ENCODE measurements around the gene KLHDC4. TPM values are rescaled to one million over a fixed set of nuclear protein-coding genes. Genes with fewer than 3 reads are reported as not detected.
"Not testable (repeated sequence)": the region's sequence is repeated elsewhere in the genome, so short reads cannot be mapped to it uniquely, and the experiment has no call there.

Gene KLHDC4
- total RNA-seq, 1 experiment from 2014 or later, result 25.9 TPM

DNA sequence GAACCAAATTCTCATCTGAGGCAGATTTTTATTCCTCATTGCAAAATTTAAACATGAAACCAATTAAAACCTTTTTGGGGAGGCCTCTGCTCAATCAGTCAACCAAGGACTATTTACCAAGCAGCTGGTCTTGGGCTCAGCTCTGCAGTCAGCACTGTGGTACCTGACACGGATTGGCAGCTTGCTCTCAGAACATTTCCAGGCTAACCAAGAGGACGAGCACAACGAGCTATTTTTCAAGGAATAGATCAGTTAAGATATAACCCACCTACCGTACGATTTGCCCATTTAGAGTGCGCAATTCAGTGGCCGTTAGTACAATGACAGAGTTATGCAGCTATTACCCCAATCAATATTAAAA lies 26.4 kb upstream of the KLHDC4 start:
- Histone ChIP-seq H3K36me3 (no peaks in the 10 kb centered on the region), H3K4me1 (peaks cover 32% of the 10 kb centered on the region), H3K4me3 (no peak overlapping the region), H3K27me3 (no peaks in the 10 kb centered on the region), H3K27ac (no peak overlapping the region), H3K9me3 (replicated peaks) (no peaks in the 10 kb centered on the region)
- no peak for DNase-seq

DNA sequence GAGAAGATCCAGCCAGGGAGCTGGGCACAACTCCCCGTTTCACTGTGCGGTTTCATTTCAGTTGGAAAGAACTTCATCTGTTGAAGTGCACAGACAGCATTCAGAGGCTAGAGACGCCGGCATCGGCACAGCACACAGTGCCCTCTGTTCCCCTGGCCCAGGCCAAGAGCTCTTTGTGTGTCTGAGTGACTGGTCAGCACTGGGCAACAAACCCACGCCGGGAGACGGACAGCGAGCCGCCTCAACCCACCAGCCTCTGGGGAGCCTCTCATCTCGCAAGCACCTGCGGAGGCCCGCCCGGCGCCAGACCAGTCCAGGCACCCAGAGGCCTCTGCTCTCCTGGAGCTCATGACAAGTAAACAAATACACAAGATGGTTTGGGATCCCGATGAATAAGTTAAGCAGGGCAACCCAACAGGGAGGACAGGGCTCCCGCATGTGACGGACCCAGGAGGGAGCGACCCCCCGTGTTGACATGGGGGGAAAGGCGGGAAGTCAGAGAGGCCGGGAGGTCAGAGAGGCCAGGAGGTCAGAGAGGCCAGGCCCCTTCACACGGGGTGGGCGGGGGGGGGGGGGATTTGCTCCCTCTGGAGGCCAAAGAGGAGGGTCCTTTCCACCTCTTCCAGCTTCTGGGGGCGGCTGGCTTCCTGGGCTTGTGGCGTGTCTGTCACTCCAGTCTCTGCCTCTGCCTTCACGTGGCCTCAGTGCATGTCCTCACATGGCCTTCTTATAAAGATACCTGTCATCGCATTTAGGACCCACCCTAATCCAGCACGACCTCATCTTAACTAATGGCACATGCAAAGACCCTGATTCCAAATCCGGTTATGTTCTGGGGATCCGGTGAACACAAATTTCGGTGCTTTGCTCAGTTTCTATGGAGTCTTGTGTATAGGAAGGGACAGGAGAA lies 25.8 kb upstream of the KLHDC4 start:
- no peak for DNase-seq
- Histone ChIP-seq H3K4me3 (no peak overlapping the region), H3K36me3 (no peaks in the 10 kb centered on the region), H3K4me1 (peaks cover 32% of the 10 kb centered on the region), H3K27me3 (no peaks in the 10 kb centered on the region), H3K9me3 (replicated peaks) (no peaks in the 10 kb centered on the region), H3K27ac (no peak overlapping the region)

DNA sequence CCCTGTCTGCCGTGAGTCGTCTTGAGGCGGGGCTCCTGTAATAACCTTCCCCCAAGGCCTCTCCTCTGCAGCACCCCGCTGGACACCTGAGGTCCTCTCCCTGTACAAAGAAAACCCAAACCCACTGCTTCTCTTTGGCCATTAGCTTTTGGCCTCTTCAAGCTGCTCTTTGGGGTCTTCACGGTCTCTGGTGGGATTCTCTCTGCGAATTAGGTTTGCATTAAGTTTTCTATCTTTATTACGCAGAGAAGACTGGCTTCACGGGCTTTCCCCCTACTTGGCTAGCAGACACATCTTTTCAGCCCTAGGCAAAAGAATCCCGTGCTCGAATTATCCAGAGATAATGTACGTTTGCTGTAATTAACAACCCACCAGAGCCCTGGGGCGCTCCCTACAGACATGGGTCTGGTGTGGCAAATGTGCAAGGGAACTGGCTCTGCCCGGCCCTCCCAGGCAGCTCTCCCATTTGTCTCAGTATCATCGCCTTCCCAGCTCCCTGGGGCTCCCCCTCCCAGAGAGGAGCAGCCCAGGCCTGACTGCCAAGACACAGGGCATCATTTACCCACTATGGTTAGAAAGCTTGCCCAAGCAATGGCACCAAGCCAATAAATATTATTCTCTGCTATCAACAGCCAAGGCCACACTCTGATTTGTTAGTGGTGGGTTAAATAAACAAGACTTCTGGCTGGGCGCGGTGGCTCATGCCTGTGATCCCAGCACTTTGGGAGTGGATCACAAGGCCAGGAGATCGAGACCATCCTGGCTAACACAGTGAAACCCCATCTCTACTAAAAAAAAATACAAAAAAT lies 24.7 kb upstream of the KLHDC4 start:
- Histone ChIP-seq H3K4me3 (peak overlapping the region; percentile 7; the same call in 1 of the 2 replicates), H3K27ac (peak overlapping the region; percentile 48), H3K27me3 (no peaks in the 10 kb centered on the region), H3K4me1 (peaks cover 32% of the 10 kb centered on the region), H3K36me3 (no peaks in the 10 kb centered on the region), H3K9me3 (replicated peaks) (no peaks in the 10 kb centered on the region)
- peak; percentile 66 to 67 for DNase-seq

DNA sequence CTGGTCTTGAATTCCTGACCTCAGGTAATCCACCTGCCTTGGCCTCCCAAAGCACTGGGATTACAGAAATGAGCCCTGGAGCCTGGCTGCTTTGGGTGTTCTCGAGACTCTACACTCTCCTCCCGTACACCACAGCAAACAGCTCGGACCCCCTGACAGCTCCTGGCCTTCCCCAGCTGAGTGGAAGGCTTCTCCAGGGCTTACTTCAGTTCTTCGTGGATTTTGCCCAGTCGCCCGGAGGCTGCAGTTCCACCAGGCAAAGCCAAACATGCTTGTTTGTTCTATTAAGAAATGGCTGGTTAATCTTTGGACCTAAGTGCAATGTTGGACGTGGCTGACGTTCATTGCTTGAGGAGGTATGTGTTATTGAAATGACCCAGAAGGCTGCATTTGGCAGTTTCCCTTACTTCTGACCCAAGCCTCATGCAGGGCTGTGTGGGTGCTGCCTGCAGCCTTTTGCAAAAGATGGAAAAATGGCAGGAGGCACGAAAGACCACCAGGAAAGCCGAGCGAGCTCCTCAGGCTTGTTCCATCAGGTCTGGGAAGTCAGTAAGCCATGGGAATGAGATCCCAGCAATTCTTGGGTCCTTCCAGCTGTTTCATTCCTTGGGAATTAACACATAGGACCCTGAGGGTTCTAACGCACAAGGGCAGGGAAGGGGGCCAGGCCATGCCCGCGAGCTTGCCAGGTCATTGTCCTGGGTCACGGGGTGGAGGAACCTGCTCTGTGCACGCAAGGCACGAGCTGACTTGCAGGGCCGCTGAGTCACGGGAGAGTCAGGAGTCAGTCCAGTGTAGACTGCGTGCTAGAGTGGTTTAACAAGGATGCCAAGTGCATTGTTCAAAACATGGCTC lies 23.9 kb upstream of the KLHDC4 start:
- Histone ChIP-seq H3K36me3 (no peaks in the 10 kb centered on the region), H3K4me1 (peaks cover 37% of the 10 kb centered on the region), H3K27me3 (no peaks in the 10 kb centered on the region), H3K9me3 (replicated peaks) (no peaks in the 10 kb centered on the region), H3K27ac (peak overlapping the region; percentile 48), H3K4me3 (peak overlapping the region; percentile 7; the same call in 1 of the 2 replicates)
- peak; percentile 43 to 50 for DNase-seq

DNA sequence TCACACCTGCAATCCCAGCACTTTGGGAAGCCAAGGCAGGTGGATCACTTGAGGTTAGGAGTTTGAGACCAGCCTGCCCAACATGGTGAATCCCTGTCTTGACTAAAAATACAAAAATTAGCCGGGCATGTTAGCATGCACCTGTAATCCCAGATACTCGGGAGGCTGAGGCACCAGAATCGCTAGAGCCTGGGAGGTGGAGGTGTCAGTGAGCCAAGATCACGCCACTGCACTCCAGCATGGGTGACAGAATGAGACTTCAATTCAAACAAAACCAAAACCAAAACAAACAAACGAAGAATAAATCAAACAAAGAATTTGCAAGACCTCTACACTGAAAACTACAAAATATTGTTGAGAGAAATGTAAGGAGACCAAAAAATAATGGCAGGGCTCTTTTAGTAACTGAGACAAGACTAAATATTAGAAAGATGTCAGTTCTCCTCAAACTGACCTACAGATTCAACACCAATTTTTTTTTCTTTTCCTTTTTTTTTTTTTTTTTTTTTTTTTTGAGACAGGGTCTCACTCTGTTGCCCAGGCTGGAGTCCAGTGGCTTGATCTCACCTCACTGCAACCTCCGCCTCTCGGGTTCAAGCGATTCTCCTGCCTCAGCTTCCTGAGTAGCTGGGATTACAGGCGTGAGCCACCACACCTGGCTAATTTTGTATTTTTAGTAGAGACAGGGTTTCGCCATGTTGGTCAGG lies 23.1 kb upstream of the KLHDC4 start:
- H3K4me3 ChIP-seq; H3K27me3 ChIP-seq; H3K36me3 ChIP-seq; H3K9me3 ChIP-seq (replicated peaks); DNase-seq; H3K27ac ChIP-seq: not testable (repeated sequence)
- peaks cover 30% of the 10 kb centered on the region for H3K4me1 ChIP-seq

DNA sequence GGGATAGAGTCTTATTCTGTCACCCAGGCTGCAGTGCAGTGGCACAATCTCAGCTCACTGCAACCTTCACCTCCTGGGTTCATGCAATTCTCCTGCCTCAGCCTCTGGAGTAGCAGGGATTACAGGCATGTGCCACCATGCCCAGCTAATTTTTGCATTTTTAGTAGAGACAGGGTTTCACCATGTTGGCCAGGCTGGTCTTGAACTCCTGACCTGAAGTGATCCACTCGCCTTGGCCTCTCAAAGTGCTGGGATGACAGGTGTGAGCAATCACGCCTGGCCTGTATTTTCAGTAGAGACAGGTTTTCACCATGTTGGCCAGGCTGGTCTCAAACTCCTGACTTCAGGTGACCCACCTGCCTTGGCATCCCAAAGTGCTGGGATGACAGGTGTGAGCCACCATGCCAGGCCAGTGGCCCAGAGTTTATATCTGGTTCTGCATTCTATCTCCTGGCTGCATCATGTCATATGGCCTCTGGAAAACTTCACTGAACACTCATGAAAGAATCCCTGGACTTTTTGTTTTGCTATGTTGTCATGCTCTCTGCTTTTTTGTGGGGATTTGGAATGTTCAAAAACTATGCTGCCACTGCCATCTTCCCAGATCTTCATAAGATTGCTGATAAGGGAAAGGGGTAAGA lies 21.8 kb upstream of the KLHDC4 start:
- H3K4me1 ChIP-seq, result peaks cover 25% of the 10 kb centered on the region
- H3K36me3 ChIP-seq; H3K4me3 ChIP-seq; DNase-seq; H3K27me3 ChIP-seq; H3K27ac ChIP-seq; H3K9me3 ChIP-seq (replicated peaks): not testable (repeated sequence)

DNA sequence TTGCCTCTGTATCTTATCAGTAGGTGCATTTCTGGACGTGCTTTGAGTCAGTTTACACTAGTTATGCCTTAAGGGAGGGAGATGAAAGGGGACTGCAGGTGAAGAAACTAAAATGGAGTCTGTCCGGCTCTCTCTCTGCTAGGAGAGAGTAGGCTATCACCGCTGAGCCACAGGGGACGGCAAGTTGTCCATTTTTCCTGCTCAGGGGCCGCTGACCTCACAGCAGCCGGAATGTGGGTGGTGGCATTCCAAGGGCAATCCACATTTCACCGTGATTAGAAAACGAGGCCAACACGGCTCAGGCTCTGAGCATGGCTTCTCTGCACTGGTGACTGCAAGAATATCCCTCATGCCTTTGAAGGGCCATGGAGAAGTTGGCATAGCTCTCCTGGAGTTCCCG lies 19.0 kb upstream of the KLHDC4 start:
- Histone ChIP-seq H3K4me3 (no peak overlapping the region), H3K4me1 (peaks cover 12% of the 10 kb centered on the region), H3K36me3 (no peaks in the 10 kb centered on the region), H3K9me3 (replicated peaks) (no peaks in the 10 kb centered on the region), H3K27me3 (no peaks in the 10 kb centered on the region), H3K27ac (no peak overlapping the region)
- peak in 1 of 2 experiments; percentile 28 for DNase-seq

DNA sequence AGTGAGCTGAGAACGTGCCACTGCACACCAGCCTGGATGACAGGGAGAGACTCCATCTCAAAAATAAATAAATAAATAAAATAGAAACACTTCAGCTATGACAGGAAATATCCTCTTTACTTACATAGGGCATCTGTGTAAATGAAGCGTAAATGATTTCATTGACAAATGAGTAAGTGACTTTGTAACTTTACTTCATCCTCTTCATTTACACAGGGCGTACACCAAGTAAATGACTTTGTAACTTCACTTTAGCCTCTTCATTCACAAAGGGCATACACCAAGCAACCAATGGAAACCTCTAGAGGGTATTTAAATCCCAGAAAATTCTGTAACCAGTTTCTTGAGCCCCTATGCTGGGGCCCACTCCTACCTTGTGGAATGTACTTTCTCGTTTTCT lies 16.2 kb upstream of the KLHDC4 start:
- DNase-seq, result no peak
- no peaks in the 10 kb centered on the region for H3K36me3 ChIP-seq
- no peak overlapping the region for H3K4me3 ChIP-seq
- H3K27ac ChIP-seq, result no peak overlapping the region
- H3K4me1 ChIP-seq, result peaks cover 13% of the 10 kb centered on the region
- H3K27me3 ChIP-seq, result no peaks in the 10 kb centered on the region
- no peaks in the 10 kb centered on the region for H3K9me3 ChIP-seq (replicated peaks)

DNA sequence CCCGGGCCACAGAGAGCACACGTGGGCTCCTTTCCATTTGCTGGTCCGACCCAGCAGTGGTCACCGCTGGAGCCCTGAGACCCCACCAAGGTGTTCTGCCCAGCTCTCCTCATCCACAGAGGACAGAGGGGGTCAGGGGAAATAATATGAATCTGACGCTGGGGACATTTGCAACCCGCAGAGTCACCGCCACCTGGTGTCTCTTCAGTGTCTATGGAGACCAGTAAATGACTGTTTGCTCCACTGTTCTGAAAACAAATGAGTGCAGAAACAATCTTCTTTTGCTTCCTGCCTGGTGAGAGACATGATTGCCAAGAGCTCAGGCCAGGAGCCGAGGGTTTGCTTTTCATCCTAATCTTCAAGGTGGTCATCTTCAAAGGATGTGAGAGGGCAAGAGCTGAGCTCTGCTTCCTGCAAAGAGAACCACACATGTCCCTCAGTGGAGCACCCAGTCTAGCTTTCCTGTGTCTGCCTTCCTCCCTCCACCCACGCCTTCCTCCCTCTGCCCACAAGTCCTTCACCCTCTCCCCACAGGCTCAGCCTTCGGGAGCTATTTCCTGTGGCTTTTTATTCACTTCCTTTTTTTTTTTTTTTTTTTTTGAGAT lies 14.7 kb upstream of the KLHDC4 start:
- Histone ChIP-seq H3K27ac (no peak overlapping the region), H3K4me1 (peaks cover 13% of the 10 kb centered on the region)
- no peak for DNase-seq

DNA sequence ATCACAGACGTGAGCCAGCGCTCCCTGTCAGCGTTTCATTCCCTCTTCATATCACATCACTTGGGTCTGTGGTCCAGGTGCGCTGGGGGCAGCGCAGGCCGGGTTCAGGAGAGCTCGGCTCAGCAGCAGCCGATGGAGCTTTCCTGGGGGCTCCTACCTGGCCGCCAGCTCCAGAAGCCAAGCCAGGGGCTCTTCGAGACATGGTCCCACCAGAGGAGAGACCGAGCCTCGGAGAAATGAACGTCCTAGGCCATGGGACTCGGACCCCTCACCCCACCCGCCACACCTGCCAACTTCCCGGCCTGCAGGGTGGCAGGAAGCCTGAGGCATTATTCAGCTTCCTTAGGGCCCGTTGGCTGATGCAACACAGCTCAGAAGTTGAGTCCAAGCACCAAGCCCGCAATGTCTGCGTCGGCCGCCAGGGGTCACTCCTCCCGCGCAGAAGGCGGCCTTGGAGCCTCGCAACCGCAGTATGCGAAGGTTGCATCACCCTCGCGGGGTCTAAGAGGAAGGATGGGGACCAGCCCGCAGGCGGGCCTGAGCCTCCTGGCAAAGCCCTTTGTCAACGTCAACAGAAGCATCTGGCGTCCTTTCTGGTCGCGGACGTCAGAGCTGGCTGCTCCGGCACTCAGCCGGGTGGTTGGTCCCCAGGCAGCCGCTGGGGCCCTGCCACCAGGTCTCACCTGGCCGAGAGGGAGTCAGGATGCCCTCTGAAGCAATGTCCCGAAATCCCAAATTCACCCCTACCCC lies 13.2 kb upstream of the KLHDC4 start:
- Histone ChIP-seq H3K27me3 (no peaks in the 10 kb centered on the region), H3K9me3 (replicated peaks) (no peaks in the 10 kb centered on the region), H3K27ac (peak overlapping the region; percentile 45), H3K36me3 (no peaks in the 10 kb centered on the region), H3K4me1 (peaks cover 7% of the 10 kb centered on the region), H3K4me3 (no peak overlapping the region)
- peak; percentile 93 for DNase-seq

More for the DNA sequence above, 14.7 kb upstream of the KLHDC4 start:
- Histone ChIP-seq H3K27me3 (no peaks in the 10 kb centered on the region), H3K36me3 (no peaks in the 10 kb centered on the region), H3K4me3 (no peak overlapping the region), H3K9me3 (replicated peaks) (no peaks in the 10 kb centered on the region)

DNA sequence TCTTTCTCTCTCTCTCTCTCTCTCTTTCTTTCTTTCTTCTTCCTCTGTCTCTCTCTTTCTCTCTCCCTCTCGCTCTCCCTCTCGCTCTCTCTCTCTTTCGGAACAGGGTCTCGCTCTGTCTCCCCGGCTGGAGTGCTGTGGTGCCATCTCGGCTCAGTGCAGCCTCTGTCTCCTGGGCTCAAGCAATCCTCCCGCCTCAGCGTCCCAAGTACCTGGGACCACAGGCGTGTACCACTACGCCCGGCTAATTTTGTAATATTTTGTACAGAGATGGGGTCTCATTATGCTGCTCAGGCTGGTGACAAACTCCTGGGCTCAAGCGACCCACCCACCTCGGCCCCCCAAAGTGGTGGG lies 12.7 kb upstream of the KLHDC4 start:
- Histone ChIP-seq H3K9me3 (replicated peaks) (no peaks in the 10 kb centered on the region), H3K4me1 (peaks cover 7% of the 10 kb centered on the region), H3K36me3 (no peaks in the 10 kb centered on the region), H3K27ac (peak overlapping the region; percentile 45), H3K27me3 (no peaks in the 10 kb centered on the region), H3K4me3 (no peak overlapping the region)
- no peak for DNase-seq

DNA sequence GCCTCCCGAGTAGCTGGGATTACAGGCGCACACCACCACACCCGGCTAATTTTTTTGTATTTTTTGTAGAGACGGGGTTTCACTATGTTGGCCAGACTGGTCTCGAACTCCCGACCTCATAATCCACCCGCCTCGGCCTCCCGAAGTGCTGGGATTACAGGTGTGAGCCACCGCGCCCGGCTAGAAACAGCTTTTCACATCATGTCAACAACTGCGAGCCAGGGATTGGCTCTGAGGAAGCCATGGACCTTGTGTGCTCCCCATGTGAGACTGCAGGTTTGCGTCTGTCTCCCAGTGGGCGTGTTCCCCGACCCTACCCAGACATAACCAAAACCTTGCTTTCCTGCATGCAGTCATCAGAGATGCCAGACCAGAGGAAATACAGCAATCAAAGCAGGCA lies 8.1 kb upstream of the KLHDC4 start:
- H3K27me3 ChIP-seq; DNase-seq; H3K4me1 ChIP-seq; H3K4me3 ChIP-seq; H3K9me3 ChIP-seq (replicated peaks); H3K36me3 ChIP-seq; H3K27ac ChIP-seq: not testable (repeated sequence)

DNA sequence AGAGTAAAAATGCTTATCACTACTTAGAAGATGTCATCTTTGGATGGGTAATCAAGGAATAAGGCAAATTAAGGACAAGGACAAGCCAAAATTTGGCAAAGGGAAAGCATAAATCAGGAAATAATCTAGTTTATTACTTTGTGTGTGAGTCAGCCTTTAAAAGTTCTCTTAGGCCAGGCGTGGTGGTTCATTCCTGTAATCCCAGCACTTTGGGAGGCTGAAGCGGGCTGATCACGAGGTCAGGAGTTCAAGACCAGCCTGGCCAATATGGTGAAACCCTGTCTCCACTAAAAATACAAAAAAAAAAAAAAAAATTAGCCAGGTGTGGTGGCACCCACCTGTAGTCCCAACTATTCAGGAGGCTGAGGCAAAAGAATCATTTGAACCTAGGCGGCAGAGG lies 1.7 kb upstream of the KLHDC4 start:
- not testable (repeated sequence) for H3K27me3 ChIP-seq; H3K9me3 ChIP-seq (replicated peaks); H3K36me3 ChIP-seq; H3K4me3 ChIP-seq; H3K27ac ChIP-seq; DNase-seq; H3K4me1 ChIP-seq
